H1 (cell line): ENCODE results near the gene DUSP2. TPM values are rescaled to one million over a fixed set of nuclear protein-coding genes. Genes with fewer than 3 reads are reported as not detected.

Source experiments
- CTCF ChIA-PET: fragments of 300-600 bp; sonication (Branson Sonifier 250); formaldehyde crosslinking; loops from one replicate; lab custom pipeline; 2021; ENCODE audit not compliant: partially characterized antibody; lab: Charles Lee
- POLR2A ChIA-PET: fragments of 300-600 bp; sonication (Branson Sonifier 250); formaldehyde crosslinking; loops from one replicate; lab custom pipeline; 2021; ENCODE audit warnings: inconsistent platforms; ENCODE audit not compliant: partially characterized antibody; lab: Charles Lee
- DNase-seq, 2 experiments: peaks; one replicate each; pipeline versions ENCODE4 v3.0.0 to v3.0.0-alpha.2; 2010 to 2022; ENCODE audit warnings: low spot score in 2 of 2, low read depth in 1 of 2, mixed read lengths in 1 of 2
- FAIRE-seq: peaks from 2 replicates; lab custom pipeline; 2011; peaks lifted over from hg19 to GRCh38; lab: Jason Lieb, UNC
- H2AFZ ChIP-seq: 2 replicates; pipeline ENCODE4 v1.8.1; 2012; ENCODE audit warnings: low read length, inconsistent platforms
- H2AK5ac ChIP-seq: 2 replicates; pipeline ENCODE4 v1.6.1; 2013; ENCODE audit warnings: low read depth, low read length
- H2BK120ac ChIP-seq: replicated peaks from 2 replicates; pipeline ENCODE3; 2013; ENCODE audit warnings: low read depth, low read length, inconsistent platforms
- H2BK12ac ChIP-seq: 2 replicates; pipeline ENCODE4 v1.6.1; 2013; ENCODE audit warnings: low read depth, low read length
- H2BK15ac ChIP-seq: 2 replicates; pipeline ENCODE4 v1.6.1; 2013; ENCODE audit warnings: low read length
- H2BK20ac ChIP-seq: 2 replicates; pipeline ENCODE4 v1.6.1; 2013; ENCODE audit warnings: low read length
- H2BK5ac ChIP-seq: 2 replicates; pipeline ENCODE4 v1.6.1; 2013; ENCODE audit warnings: low read depth, low read length
- H3K14ac ChIP-seq: 2 replicates; pipeline ENCODE4 v1.6.1; 2013; ENCODE audit warnings: inconsistent platforms; ENCODE audit not compliant: insufficient read length
- H3K18ac ChIP-seq: 2 replicates; pipeline ENCODE4 v1.6.1; 2013; ENCODE audit warnings: low read length; ENCODE audit errors: extremely low read depth
- H3K23ac ChIP-seq: 2 replicates; pipeline ENCODE4 v1.6.1; 2013; ENCODE audit warnings: inconsistent platforms; ENCODE audit not compliant: insufficient read length
- H3K23me2 ChIP-seq: 2 replicates; pipeline ENCODE4 v1.6.1; 2013; ENCODE audit warnings: low read depth, low read length
- H3K27ac ChIP-seq: 2 replicates; pipeline ENCODE4 v1.6.1; 2011; ENCODE audit warnings: low read depth, low read length, inconsistent platforms
- H3K27me3 ChIP-seq, 4 experiments: replicated peaks in 1 of 4; 1 replicate in 1 of 4; 2 replicates in 3 of 4; pipeline versions ENCODE4 v1.6.1 to v1.8.1; 2011 to 2013; ENCODE audit warnings: low read length in 3 of 4, mild to moderate bottlenecking in 3 of 4, inconsistent platforms in 2 of 4, mixed read lengths in 2 of 4, moderate library complexity in 1 of 4; ENCODE audit not compliant: control insufficient read depth in 3 of 4, insufficient read depth in 3 of 4; ENCODE audit errors: extremely low read depth in 1 of 4
- H3K36me3 ChIP-seq, 4 experiments: 2 replicates each; pipeline versions ENCODE4 v1.6.1 to v1.8.1; 2011 to 2013; ENCODE audit warnings: mild to moderate bottlenecking in 4 of 4, low read length in 3 of 4, moderate library complexity in 2 of 4, control low read depth in 1 of 4, inconsistent platforms in 1 of 4; ENCODE audit not compliant: insufficient read depth in 4 of 4, control insufficient read depth in 2 of 4
- H3K4ac ChIP-seq: replicated peaks from 2 replicates; pipeline ENCODE3; 2013; ENCODE audit warnings: low read length, low read depth, mixed read lengths, inconsistent platforms; ENCODE audit not compliant: insufficient read length
- H3K4me1 ChIP-seq, 4 experiments: replicated peaks in 1 of 4; 1 replicate in 1 of 4; 2 replicates in 3 of 4; pipeline versions ENCODE4 v1.6.1 to v1.8.1; 2011 to 2013; ENCODE audit warnings: low read length in 3 of 4, inconsistent platforms in 2 of 4, mixed read lengths in 1 of 4; ENCODE audit not compliant: insufficient read depth in 4 of 4, control insufficient read depth in 3 of 4
- H3K4me2 ChIP-seq, 2 experiments: 2 replicates each; pipeline versions ENCODE4 v1.6.1 to v1.8.1; 2011 to 2013; ENCODE audit warnings: low read depth in 2 of 2, low read length in 2 of 2, control low read depth in 1 of 2, inconsistent platforms in 1 of 2, mild to moderate bottlenecking in 1 of 2; ENCODE audit not compliant: insufficient read depth in 1 of 2
- H3K4me3 ChIP-seq, 4 experiments: fragments of 200-600, 300-600 bp in 1 of 4; sonication (generic), shearing (Covaris generic), sonication (Bioruptor Twin) in 1 of 4; 2 replicates each; pipeline versions ENCODE4 v1.5.1 to v1.8.1; 2011 to 2016; ENCODE audit warnings: low read length in 4 of 4, low read depth in 3 of 4, control low read depth in 2 of 4, inconsistent platforms in 2 of 4, mild to moderate bottlenecking in 2 of 4, mixed read lengths in 1 of 4, moderate library complexity in 1 of 4; ENCODE audit not compliant: insufficient read depth in 2 of 4; ENCODE audit errors: extremely low read depth in 1 of 4
- H3K56ac ChIP-seq: replicated peaks from 2 replicates; pipeline ENCODE3; 2013; ENCODE audit warnings: low read depth, mild to moderate bottlenecking, mixed read lengths, low read length, inconsistent platforms; ENCODE audit not compliant: insufficient read length
- H3K79me1 ChIP-seq: 2 replicates; pipeline ENCODE4 v1.6.1; 2013; ENCODE audit warnings: low read depth, low read length, control low read depth
- H3K79me2 ChIP-seq, 2 experiments: 2 replicates each; pipeline versions ENCODE4 v1.6.1 to v1.8.1; 2012 to 2013; ENCODE audit warnings: low read length in 2 of 2, mild to moderate bottlenecking in 2 of 2, inconsistent platforms in 1 of 2; ENCODE audit not compliant: insufficient read depth in 2 of 2, control insufficient read depth in 1 of 2
- H3K9ac ChIP-seq, 4 experiments: replicated peaks in 1 of 4; 1 replicate in 1 of 4; 2 replicates in 3 of 4; pipeline versions ENCODE4 v1.6.1 to v1.8.1; 2011 to 2013; ENCODE audit warnings: low read depth in 3 of 4, low read length in 3 of 4, control low read depth in 2 of 4, mild to moderate bottlenecking in 2 of 4, moderate library complexity in 2 of 4, inconsistent platforms in 1 of 4; ENCODE audit errors: extremely low read depth in 1 of 4
- H3K9me3 ChIP-seq, 2 experiments: 2 replicates each; pipeline versions ENCODE4 v1.6.1 to v1.8.1; 2012 to 2013; ENCODE audit warnings: mild to moderate bottlenecking in 2 of 2, moderate library complexity in 2 of 2, control low read depth in 1 of 2, inconsistent platforms in 1 of 2, low read depth in 1 of 2, low read length in 1 of 2, mixed read lengths in 1 of 2; ENCODE audit not compliant: insufficient read depth in 2 of 2
- H4K20me1 ChIP-seq, 2 experiments: replicated peaks in 1 of 2; 2 replicates each; pipeline versions ENCODE3 to v1.8.1; 2011 to 2013; ENCODE audit warnings: inconsistent platforms in 2 of 2, low read length in 2 of 2, mild to moderate bottlenecking in 1 of 2; ENCODE audit not compliant: insufficient read depth in 2 of 2, control insufficient read depth in 1 of 2
- H4K5ac ChIP-seq: 2 replicates; pipeline ENCODE4 v1.6.1; 2013; ENCODE audit warnings: low read length, low read depth, mixed read lengths, inconsistent platforms; ENCODE audit not compliant: insufficient read length
- H4K8ac ChIP-seq: 2 replicates; pipeline ENCODE4 v1.8.0; 2013; ENCODE audit warnings: mild to moderate bottlenecking, moderate library complexity, low read length, inconsistent platforms; ENCODE audit not compliant: insufficient read depth; ENCODE audit errors: extremely low read depth
- H4K91ac ChIP-seq: replicated peaks from 2 replicates; pipeline ENCODE3; 2013; ENCODE audit warnings: low read length, mixed read lengths, inconsistent platforms; ENCODE audit not compliant: insufficient read length
- CHD1 ChIP-seq: IDR thresholded peaks from 2 replicates; pipeline ENCODE4 v1.6.1; 2012; ENCODE audit warnings: low read depth, low read length, improper control_type of control experiment
- CTBP2 ChIP-seq: IDR thresholded peaks from 2 replicates; pipeline ENCODE4 v1.7.0; 2011; ENCODE audit warnings: borderline replicate concordance, mild to moderate bottlenecking, moderate library complexity, mixed read lengths, low read length; ENCODE audit not compliant: insufficient read depth, insufficient read length
- CTCF ChIP-seq, 3 experiments: IDR thresholded peaks; 1 replicate in 2 of 3; 2 replicates in 1 of 3; pipeline versions ENCODE4 v1.5.1 to v1.6.1; 2011; ENCODE audit warnings: low read length in 3 of 3, mild to moderate bottlenecking in 3 of 3, inconsistent platforms in 2 of 3, low read depth in 1 of 3, moderate library complexity in 1 of 3; ENCODE audit not compliant: insufficient read depth in 1 of 3; ENCODE audit errors: control extremely low read depth in 1 of 3
- NRF1 ChIP-seq: IDR thresholded peaks from 2 replicates; pipeline ENCODE4 v1.6.1; 2011; ENCODE audit warnings: mild to moderate bottlenecking, low read depth, low read length, improper control_type of control experiment
- RNF2 ChIP-seq: fragments of 200-900, 300-1000 bp; sonication (generic); IDR thresholded peaks from 2 replicates; pipeline ENCODE4 v1.7.1; 2016; ENCODE audit warnings: borderline replicate concordance, low read depth, mild to moderate bottlenecking, antibody characterized with exemption, low read length; ENCODE audit not compliant: poor library complexity, severe bottlenecking; ENCODE audit errors: missing control alignments
- SIN3A ChIP-seq, 2 experiments: IDR thresholded peaks in 1 of 2; conservative IDR thresholded peaks in 1 of 2; 2 replicates each; pipeline ENCODE4 v1.6.1; 2011 to 2012; ENCODE audit warnings: low read length in 2 of 2, improper control_type of control experiment in 1 of 2, low read depth in 1 of 2, mild to moderate bottlenecking in 1 of 2
- SUZ12 ChIP-seq: fragments of 200-600 bp; sonication (generic); IDR thresholded peaks from 2 replicates; pipeline ENCODE4 v1.6.1; 2012; ENCODE audit warnings: mild to moderate bottlenecking, inconsistent platforms, low read length, moderate library complexity, mixed read lengths
- TCF12 ChIP-seq: IDR thresholded peaks from 2 replicates; pipeline ENCODE4 v1.6.1; 2011; ENCODE audit warnings: low read depth, mild to moderate bottlenecking, low read length
- WGBS, 2 experiments: shearing (Covaris generic) in 1 of 2; methylation state at CpG; one replicate each; pipeline versions ENCODE4 v1.1.6 to v1.1.7; 2013 to 2015; ENCODE audit warnings: low lambda C conversion rate in 2 of 2, mixed read lengths in 2 of 2, inconsistent platforms in 1 of 2, low coverage in 1 of 2, missing lambda C conversion rate in 1 of 2; ENCODE audit not compliant: insufficient replicate concordance in 2 of 2, insufficient coverage in 1 of 2, insufficient read length in 1 of 2; ENCODE audit errors: extremely low coverage in 1 of 2, missing lambda C conversion rate in 1 of 2; 5-methylcytosine and 5-hydroxymethylcytosine counted together
- polyA plus RNA-seq, 7 experiments: library from polyadenylated mRNA; depleted of rRNA in 3 of 7; stranded (reverse) in 5 of 7; unstranded in 2 of 7; fragments of >200 nt in 5 of 7; fragments of 200-250 nt in 2 of 7; gene quantifications; 1 replicate in 5 of 7; 2 replicates in 1 of 7; 4 replicates in 1 of 7; pipeline versions ENCODE4 v1.2.1 to v1.2.3, GENCODE V29; 2011 to 2013; ENCODE audit warnings: missing spikeins in 2 of 7, mixed read lengths in 2 of 7
- total RNA-seq: library from RNA; stranded (reverse); fragmentation: NEBNext Ultra II Directional; extraction: Animal tissue kit (Norgen Biotek cat#: 25700); gene quantifications from 2 replicates; pipeline ENCODE4 v1.2.1, GENCODE V29; 2021

The DUSP2 gene
- total and polyA plus RNA-seq, 2 of the 8 experiments (the other 6 are each of a cell fraction or from before 2014, with no cell fraction given): 10.1 to 10.4 TPM

GRCh38 chr2:96102596-96103186, 42.5 kb downstream of the DUSP2 start:
- H3K4ac ChIP-seq: no peak overlapping the region
- H3K79me2 ChIP-seq: no peaks in the 10 kb centered on the region
- no peak overlapping the region for H4K8ac ChIP-seq
- H4K5ac ChIP-seq: no peak overlapping the region
- H3K14ac ChIP-seq: no peak overlapping the region
- peak overlapping the region; percentile 61; the same call in 1 of the 2 replicates for H2BK20ac ChIP-seq
- CTCF ChIA-PET: interaction anchor here (1.2 to 7.2 kb wide), 5 partner anchors 8 to 40 kb away, joined by 3 to 61 read pairs (median 10); partner anchors contain the start of gene ADRA2B
- no peak overlapping the region for H3K56ac ChIP-seq
- H4K91ac ChIP-seq: no peak overlapping the region
- no peaks in the 10 kb centered on the region for H3K79me1 ChIP-seq
- no peak overlapping the region for H2AFZ ChIP-seq
- DNase-seq: peak in 1 of 2 experiments; percentile 42
- no peak overlapping the region for H3K4me3 ChIP-seq
- H3K18ac ChIP-seq: no peak overlapping the region; the same call in 1 of the 2 replicates
- H2BK5ac ChIP-seq: no peak overlapping the region
- WGBS, 2 experiments: 90% methylated on average over 15 of the region's 15 CpGs; no CpG with 5 or more reads in 1 of the 2 experiments
- no peak overlapping the region for H2BK120ac ChIP-seq
- no peak overlapping the region for H3K23ac ChIP-seq
- no peaks in the 10 kb centered on the region for H4K20me1 ChIP-seq
- H3K23me2 ChIP-seq: no peaks in the 10 kb centered on the region; the same call in 1 of the 2 replicates
- H3K27ac ChIP-seq: no peak overlapping the region
- peaks cover 0 to 13% (median 3%) of the 10 kb centered on the region in 4 experiments; a peak in 4 of 7 replicates for H3K4me1 ChIP-seq
- H3K9ac ChIP-seq: peak overlapping the region in 1 of 4 experiments; percentile 19; a peak in 2 of 7 replicates
- H2AK5ac ChIP-seq: no peak overlapping the region
- peak overlapping the region; percentile 75; the same call in 1 of the 2 replicates for H2BK12ac ChIP-seq
- no peaks in the 10 kb centered on the region for H3K36me3 ChIP-seq
- no peaks in the 10 kb centered on the region for H3K27me3 ChIP-seq
- peaks cover 4 to 11% of the 10 kb centered on the region in 2 experiments for H3K9me3 ChIP-seq
- no peak for FAIRE-seq
- H2BK15ac ChIP-seq: peak overlapping the region; percentile 12; the same call in 1 of the 2 replicates
- POLR2A ChIA-PET: interaction anchor here (0.9 to 2.1 kb wide), 2 partner anchors 11 to 37 kb away, joined by 4 to 11 read pairs; no protein-coding TSS in a partner anchor
- H3K4me2 ChIP-seq: no peak overlapping the region
- no peak for TF ChIP-seq SUZ12
- TF ChIP-seq NRF1: no peak
- TF ChIP-seq CTCF (IDR thresholded peaks at IDR 0.05; ENCODE audit: control extremely low read depth in 1 of 3, insufficient read depth in 1 of 3, low read depth in 1 of 3, low read length in 3 of 3): no peak
- no peak for TF ChIP-seq RNF2
- TF ChIP-seq CHD1: no peak
- no peak for TF ChIP-seq SIN3A (conservative IDR thresholded peaks at IDR 0.05 in 1 of 2, IDR thresholded peaks at IDR 0.05 in 1 of 2; ENCODE audit: low read depth in 1 of 2, low read length in 2 of 2)
- no peak for TF ChIP-seq CTBP2
- TF ChIP-seq TCF12: no peak
